Spinal cord (tissue), 10 donors: ENCODE data around the gene PXMP2. TPM values are rescaled to one million over a fixed set of nuclear protein-coding genes. Genes with fewer than 3 reads are reported as not detected.
A peak's percentile ranks its signal among the peaks of the same experiment; 100 is the strongest.

Source experiments
- DNase-seq, 6 donors: peaks; one replicate each; pipeline versions ENCODE4 v3.0.0 to v3.0.0-alpha.2; 2013 to 2015; ENCODE audit warnings: low spot score in 6 of 6, low read depth in 4 of 6
- H3K27ac ChIP-seq: one replicate; pipeline ENCODE4 v1.5.1; 2013; ENCODE audit warnings: low read depth, low read length, control low read depth
- H3K27me3 ChIP-seq: one replicate; pipeline ENCODE4 v1.6.1; 2013; ENCODE audit warnings: low read length; ENCODE audit not compliant: control insufficient read depth, insufficient read depth
- H3K36me3 ChIP-seq: one replicate; pipeline ENCODE4 v1.6.1; 2013; ENCODE audit warnings: low read length; ENCODE audit not compliant: control insufficient read depth, insufficient read depth
- H3K4me1 ChIP-seq: one replicate; pipeline ENCODE4 v1.6.1; 2013; ENCODE audit warnings: low read length; ENCODE audit not compliant: control insufficient read depth, insufficient read depth
- H3K4me3 ChIP-seq: one replicate; pipeline ENCODE4 v1.5.1; 2013; ENCODE audit warnings: low read depth, low read length, control low read depth
- H3K9me3 ChIP-seq: one replicate; pipeline ENCODE4 v1.6.1; 2013; ENCODE audit warnings: low read length; ENCODE audit not compliant: control insufficient read depth, insufficient read depth
- WGBS: methylation state at CpG from one replicate; pipeline ENCODE4 v1.1.5; 2013; ENCODE audit warnings: missing lambda C conversion rate; ENCODE audit not compliant: insufficient coverage; 5-methylcytosine and 5-hydroxymethylcytosine counted together
- polyA plus RNA-seq, 2 donors: library from polyadenylated mRNA; unstranded; fragments of 120-200 nt; gene quantifications; one replicate each; pipeline ENCODE4 v1.2.1, GENCODE V29; 2013; ENCODE audit not compliant: insufficient read length in 2 of 2
- total RNA-seq, 2 donors: library from RNA; depleted of rRNA in 1 of 2; stranded (reverse); fragments of 120-200 nt in 1 of 2; fragments of >200 nt in 1 of 2; gene quantifications; one replicate each; pipeline versions ENCODE4 v1.2.3 to v1.2.4, GENCODE V29; 2013 to 2014
- donor health status: healthy.

PXMP2 gene
- total and polyA plus RNA-seq, 4 donors: 27.5 to 74.7 (median 45.7) TPM

- no peak for DNase-seq
- H3K4me1 ChIP-seq: peaks cover 14% of the 10 kb centered on the region
- peaks cover 29% of the 10 kb centered on the region for H3K36me3 ChIP-seq
- no peaks in the 10 kb centered on the region for H3K9me3 ChIP-seq
- no peak overlapping the region for H3K27ac ChIP-seq
- WGBS: no CpG with 5 or more reads among the region's 2 CpGs
- no peak overlapping the region for H3K4me3 ChIP-seq
- H3K27me3 ChIP-seq: no peaks in the 10 kb centered on the region
Observed at GRCh38 chr12:132708150-132708549, 20.8 kb downstream of the PXMP2 start.

GRCh38 chr12:132710043-132710404, 22.6 kb downstream of the PXMP2 start:
- H3K4me1 ChIP-seq: peaks cover 14% of the 10 kb centered on the region
- H3K4me3 ChIP-seq: peak overlapping the region; percentile 82
- DNase-seq: peak in 2 of 6 donors; percentile 6 to 32
- no peaks in the 10 kb centered on the region for H3K27me3 ChIP-seq
- H3K36me3 ChIP-seq: peaks cover 29% of the 10 kb centered on the region
- peak overlapping the region; percentile 73 for H3K27ac ChIP-seq
- H3K9me3 ChIP-seq: no peaks in the 10 kb centered on the region
- WGBS: under 1% methylated on average over 26 of the region's 26 CpGs

GRCh38 chr12:132710405-132711079, 23.2 kb downstream of the PXMP2 start, which contains the start of gene PGAM5:
Gene PGAM5, plus strand, starts transcription at chr12:132710842. Its CDS starts 35 bp downstream, at chr12:132710877.
- H3K36me3 ChIP-seq: peaks cover 26% of the 10 kb centered on the region
- peaks cover 14% of the 10 kb centered on the region for H3K4me1 ChIP-seq
- under 1% methylated on average over 94 of the region's 94 CpGs for WGBS
- peak; percentile 57 to 95 (median 78) for DNase-seq
- H3K4me3 ChIP-seq: peak within 1 kb of the TSS; percentile 82
- H3K27ac ChIP-seq: peak within 1 kb of the TSS; percentile 73
- no peaks in the 10 kb centered on the region for H3K9me3 ChIP-seq
- H3K27me3 ChIP-seq: no peaks in the 10 kb centered on the region

- DNase-seq: peak in 1 of 6 donors; percentile 25
- H3K36me3 ChIP-seq: peaks cover 33% of the 10 kb centered on the region
- H3K4me1 ChIP-seq: peaks cover 14% of the 10 kb centered on the region
- no peaks in the 10 kb centered on the region for H3K9me3 ChIP-seq
- H3K27ac ChIP-seq: no peak overlapping the region
- peak overlapping the region; percentile 47 for H3K4me3 ChIP-seq
- no peaks in the 10 kb centered on the region for H3K27me3 ChIP-seq
- 7% methylated on average over 53 of the region's 59 CpGs for WGBS
Observed at GRCh38 chr12:132711080-132711843, 23.9 kb downstream of the PXMP2 start.

- WGBS: 89% methylated on average over 2 of the region's 2 CpGs
Observed at GRCh38 chr12:132713123-132713522, 25.7 kb downstream of the PXMP2 start.

GRCh38 chr12:132715874-132716273, 28.5 kb downstream of the PXMP2 start:
- H3K36me3 ChIP-seq: peaks cover 71% of the 10 kb centered on the region
- H3K27me3 ChIP-seq: no peaks in the 10 kb centered on the region
- no peaks in the 10 kb centered on the region for H3K9me3 ChIP-seq
- DNase-seq: no peak
- WGBS: 97% methylated on average over 8 of the region's 9 CpGs
- H3K4me1 ChIP-seq: peaks cover 6% of the 10 kb centered on the region
- H3K27ac ChIP-seq: no peak overlapping the region
- no peak overlapping the region for H3K4me3 ChIP-seq

More at GRCh38 chr12:132713123-132713522, 25.7 kb downstream of the PXMP2 start:
- H3K9me3 ChIP-seq: no peaks in the 10 kb centered on the region
- no peak overlapping the region for H3K27ac ChIP-seq
- DNase-seq: no peak
- peaks cover 46% of the 10 kb centered on the region for H3K36me3 ChIP-seq
- H3K4me1 ChIP-seq: peaks cover 14% of the 10 kb centered on the region
- no peaks in the 10 kb centered on the region for H3K27me3 ChIP-seq
- no peak overlapping the region for H3K4me3 ChIP-seq

GRCh38 chr12:132716356-132716755, 29.0 kb downstream of the PXMP2 start:
- no peak for DNase-seq
- Histone ChIP-seq H3K27ac (no peak overlapping the region), H3K4me1 (peaks cover 5% of the 10 kb centered on the region), H3K9me3 (no peaks in the 10 kb centered on the region), H3K4me3 (no peak overlapping the region), H3K27me3 (no peaks in the 10 kb centered on the region), H3K36me3 (peaks cover 76% of the 10 kb centered on the region)
- WGBS: 98% methylated on average over 10 of the region's 11 CpGs

GRCh38 chr12:132717011-132717410, 29.6 kb downstream of the PXMP2 start:
- H3K27ac ChIP-seq: no peak overlapping the region
- WGBS: 85% methylated on average over 9 of the region's 17 CpGs
- DNase-seq: no peak
- H3K27me3 ChIP-seq: no peaks in the 10 kb centered on the region
- no peaks in the 10 kb centered on the region for H3K9me3 ChIP-seq
- no peak overlapping the region for H3K4me3 ChIP-seq
- no peaks in the 10 kb centered on the region for H3K4me1 ChIP-seq
- H3K36me3 ChIP-seq: peaks cover 82% of the 10 kb centered on the region

GRCh38 chr12:132717531-132718387, 30.4 kb downstream of the PXMP2 start:
- H3K27me3 ChIP-seq: no peaks in the 10 kb centered on the region
- DNase-seq: no peak
- no peaks in the 10 kb centered on the region for H3K9me3 ChIP-seq
- peaks cover 89% of the 10 kb centered on the region for H3K36me3 ChIP-seq
- H3K27ac ChIP-seq: no peak overlapping the region
- H3K4me3 ChIP-seq: no peak overlapping the region
- no peaks in the 10 kb centered on the region for H3K4me1 ChIP-seq
- 94% methylated on average over 50 of the region's 61 CpGs for WGBS
